ENCODE results near the gene NTM.

NTM gene

GRCh38 chr11:131543389-131544025 lies 173.1 kb downstream of the NTM start:
- no peak for FAIRE-seq
- DNase-seq (ENCODE audit: insufficient read length), result no peak

GRCh38 chr11:131544591-131544990 lies 174.2 kb downstream of the NTM start:
- no peak for TF ChIP-seq POLR2AphosphoS5 (IDR thresholded peaks at IDR 0.05; ENCODE audit: low read depth, low read length)
- TF ChIP-seq TAF1 (IDR thresholded peaks at IDR 0.05; ENCODE audit: borderline replicate concordance, low read depth, low read length), result no peak
- no peak for TF ChIP-seq POLR2A (IDR thresholded peaks at IDR 0.05; ENCODE audit: low read depth, low read length)
- FAIRE-seq, result no peak
- no peak for DNase-seq (ENCODE audit: insufficient read length)

More at GRCh38 chr11:131543389-131544025, 173.1 kb downstream of the NTM start:
- no peak for TF ChIP-seq POLR2A (IDR thresholded peaks at IDR 0.05; ENCODE audit: low read depth, low read length)
- no peak for TF ChIP-seq POLR2AphosphoS5 (IDR thresholded peaks at IDR 0.05; ENCODE audit: low read depth, low read length)
- no peak for TF ChIP-seq TAF1 (IDR thresholded peaks at IDR 0.05; ENCODE audit: borderline replicate concordance, low read depth, low read length)

- DNase-seq (ENCODE audit: insufficient read length), result no peak
- TF ChIP-seq POLR2A (IDR thresholded peaks at IDR 0.05; ENCODE audit: low read depth, low read length) (no peak), POLR2AphosphoS5 (IDR thresholded peaks at IDR 0.05; ENCODE audit: low read depth, low read length) (no peak), TAF1 (IDR thresholded peaks at IDR 0.05; ENCODE audit: borderline replicate concordance, low read depth, low read length) (no peak)
- no peak for FAIRE-seq
Measured at GRCh38 chr11:131546218-131546895, 175.9 kb downstream of the NTM start.

GRCh38 chr11:131549099-131549498 lies 178.7 kb downstream of the NTM start:
- TF ChIP-seq TAF1 (IDR thresholded peaks at IDR 0.05; ENCODE audit: borderline replicate concordance, low read depth, low read length) (no peak), POLR2AphosphoS5 (IDR thresholded peaks at IDR 0.05; ENCODE audit: low read depth, low read length) (no peak)
- DNase-seq (ENCODE audit: insufficient read length), result no peak
- no peak for FAIRE-seq

GRCh38 chr11:131549770-131550169 lies 179.4 kb downstream of the NTM start:
- TF ChIP-seq POLR2A (IDR thresholded peaks at IDR 0.05; ENCODE audit: low read depth, low read length) (no peak), TAF1 (IDR thresholded peaks at IDR 0.05; ENCODE audit: borderline replicate concordance, low read depth, low read length) (no peak), POLR2AphosphoS5 (IDR thresholded peaks at IDR 0.05; ENCODE audit: low read depth, low read length) (no peak)
- peak; percentile 17 for FAIRE-seq
- no peak for DNase-seq (ENCODE audit: insufficient read length)

GRCh38 chr11:131560287-131560686 lies 189.9 kb downstream of the NTM start:
- TF ChIP-seq POLR2AphosphoS5 (IDR thresholded peaks at IDR 0.05; ENCODE audit: low read depth, low read length) (no peak), TAF1 (IDR thresholded peaks at IDR 0.05; ENCODE audit: borderline replicate concordance, low read depth, low read length) (no peak)
- FAIRE-seq, result no peak

GRCh38 chr11:131561501-131561900 lies 191.1 kb downstream of the NTM start:
- TF ChIP-seq POLR2AphosphoS5 (IDR thresholded peaks at IDR 0.05; ENCODE audit: low read depth, low read length), result no peak
- TF ChIP-seq POLR2A (IDR thresholded peaks at IDR 0.05; ENCODE audit: low read depth, low read length), result no peak
- TF ChIP-seq TAF1 (IDR thresholded peaks at IDR 0.05; ENCODE audit: borderline replicate concordance, low read depth, low read length), result no peak
- DNase-seq (ENCODE audit: insufficient read length), result no peak
- no peak for FAIRE-seq

More at GRCh38 chr11:131560287-131560686, 189.9 kb downstream of the NTM start:
- no peak for DNase-seq (ENCODE audit: insufficient read length)

- DNase-seq (ENCODE audit: insufficient read length) (no peak), FAIRE-seq (no peak)
- TF ChIP-seq TAF1 (IDR thresholded peaks at IDR 0.05; ENCODE audit: borderline replicate concordance, low read depth, low read length) (no peak), POLR2A (IDR thresholded peaks at IDR 0.05; ENCODE audit: low read depth, low read length) (no peak), POLR2AphosphoS5 (IDR thresholded peaks at IDR 0.05; ENCODE audit: low read depth, low read length) (no peak)
Measured at GRCh38 chr11:131561972-131562371, 191.6 kb downstream of the NTM start.

- DNase-seq (ENCODE audit: insufficient read length) (no peak), FAIRE-seq (no peak)
- TF ChIP-seq POLR2A (IDR thresholded peaks at IDR 0.05; ENCODE audit: low read depth, low read length), result no peak
- no peak for TF ChIP-seq POLR2AphosphoS5 (IDR thresholded peaks at IDR 0.05; ENCODE audit: low read depth, low read length)
- TF ChIP-seq TAF1 (IDR thresholded peaks at IDR 0.05; ENCODE audit: borderline replicate concordance, low read depth, low read length), result no peak
Measured at GRCh38 chr11:131568318-131568717, 197.9 kb downstream of the NTM start.

- FAIRE-seq (no peak), DNase-seq (ENCODE audit: insufficient read length) (no peak)
- TF ChIP-seq POLR2A (IDR thresholded peaks at IDR 0.05; ENCODE audit: low read depth, low read length) (no peak), TAF1 (IDR thresholded peaks at IDR 0.05; ENCODE audit: borderline replicate concordance, low read depth, low read length) (no peak), POLR2AphosphoS5 (IDR thresholded peaks at IDR 0.05; ENCODE audit: low read depth, low read length) (no peak)
Measured at GRCh38 chr11:131571571-131571970, 201.2 kb downstream of the NTM start.

GRCh38 chr11:131572423-131572822 lies 202.0 kb downstream of the NTM start:
- FAIRE-seq, result no peak
- TF ChIP-seq POLR2A (IDR thresholded peaks at IDR 0.05; ENCODE audit: low read depth, low read length) (no peak), TAF1 (IDR thresholded peaks at IDR 0.05; ENCODE audit: borderline replicate concordance, low read depth, low read length) (no peak)
- DNase-seq (ENCODE audit: insufficient read length), result no peak

- no peak for TF ChIP-seq POLR2A (IDR thresholded peaks at IDR 0.05; ENCODE audit: low read depth, low read length)
- TF ChIP-seq POLR2AphosphoS5 (IDR thresholded peaks at IDR 0.05; ENCODE audit: low read depth, low read length), result no peak
- no peak for TF ChIP-seq TAF1 (IDR thresholded peaks at IDR 0.05; ENCODE audit: borderline replicate concordance, low read depth, low read length)
- peak; percentile 81 for FAIRE-seq
- DNase-seq (ENCODE audit: insufficient read length), result peak; percentile 28
Measured at GRCh38 chr11:131579932-131580387, 209.5 kb downstream of the NTM start.

All from GM12892 (cell line).